ENCODE measurements around the gene SLC30A4.

Gene SLC30A4

GRCh38 chr15:45448066-45448915 is 74.3 kb downstream of the SLC30A4 start:
- H3K4me1 ChIP-seq (ENCODE audit: control insufficient read depth in 1 of 2, insufficient read depth in 1 of 2, low read depth in 1 of 2, low read length in 1 of 2), result peaks cover 0 to 7% of the 10 kb centered on the region in 2 experiments
- H3K4me3 ChIP-seq (ENCODE audit: low read depth in 1 of 2, low read length in 1 of 2), result no peak overlapping the region
- no peaks in the 10 kb centered on the region for H3K9me3 ChIP-seq
- peaks cover 3% of the 10 kb centered on the region for H3K27me3 ChIP-seq
- H3K36me3 ChIP-seq, result no peaks in the 10 kb centered on the region
- TF ChIP-seq, protein P1, sequence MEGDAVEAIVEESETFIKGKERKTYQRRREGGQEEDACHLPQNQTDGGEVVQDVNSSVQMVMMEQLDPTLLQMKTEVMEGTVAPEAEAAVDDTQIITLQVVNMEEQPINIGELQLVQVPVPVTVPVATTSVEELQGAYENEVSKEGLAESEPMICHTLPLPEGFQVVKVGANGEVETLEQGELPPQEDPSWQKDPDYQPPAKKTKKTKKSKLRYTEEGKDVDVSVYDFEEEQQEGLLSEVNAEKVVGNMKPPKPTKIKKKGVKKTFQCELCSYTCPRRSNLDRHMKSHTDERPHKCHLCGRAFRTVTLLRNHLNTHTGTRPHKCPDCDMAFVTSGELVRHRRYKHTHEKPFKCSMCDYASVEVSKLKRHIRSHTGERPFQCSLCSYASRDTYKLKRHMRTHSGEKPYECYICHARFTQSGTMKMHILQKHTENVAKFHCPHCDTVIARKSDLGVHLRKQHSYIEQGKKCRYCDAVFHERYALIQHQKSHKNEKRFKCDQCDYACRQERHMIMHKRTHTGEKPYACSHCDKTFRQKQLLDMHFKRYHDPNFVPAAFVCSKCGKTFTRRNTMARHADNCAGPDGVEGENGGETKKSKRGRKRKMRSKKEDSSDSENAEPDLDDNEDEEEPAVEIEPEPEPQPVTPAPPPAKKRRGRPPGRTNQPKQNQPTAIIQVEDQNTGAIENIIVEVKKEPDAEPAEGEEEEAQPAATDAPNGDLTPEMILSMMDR (IDR thresholded peaks at IDR 0.05), result no peak
- H3K27ac ChIP-seq, result peak overlapping the region; percentile 15

- H3K27me3 ChIP-seq, result peaks cover 3% of the 10 kb centered on the region
- TF ChIP-seq, protein P1 (IDR thresholded peaks at IDR 0.05), result no peak
- no peaks in the 10 kb centered on the region for H3K36me3 ChIP-seq
- no peaks in the 10 kb centered on the region for H3K9me3 ChIP-seq
- H3K4me3 ChIP-seq (ENCODE audit: low read depth in 1 of 2, low read length in 1 of 2), result no peak overlapping the region
- peaks cover 0 to 6% of the 10 kb centered on the region in 2 experiments for H3K4me1 ChIP-seq (ENCODE audit: control insufficient read depth in 1 of 2, insufficient read depth in 1 of 2, low read depth in 1 of 2, low read length in 1 of 2)
- H3K27ac ChIP-seq, result no peak overlapping the region
Observed at GRCh38 chr15:45443645-45444044, 78.9 kb downstream of the SLC30A4 start.

DNA sequence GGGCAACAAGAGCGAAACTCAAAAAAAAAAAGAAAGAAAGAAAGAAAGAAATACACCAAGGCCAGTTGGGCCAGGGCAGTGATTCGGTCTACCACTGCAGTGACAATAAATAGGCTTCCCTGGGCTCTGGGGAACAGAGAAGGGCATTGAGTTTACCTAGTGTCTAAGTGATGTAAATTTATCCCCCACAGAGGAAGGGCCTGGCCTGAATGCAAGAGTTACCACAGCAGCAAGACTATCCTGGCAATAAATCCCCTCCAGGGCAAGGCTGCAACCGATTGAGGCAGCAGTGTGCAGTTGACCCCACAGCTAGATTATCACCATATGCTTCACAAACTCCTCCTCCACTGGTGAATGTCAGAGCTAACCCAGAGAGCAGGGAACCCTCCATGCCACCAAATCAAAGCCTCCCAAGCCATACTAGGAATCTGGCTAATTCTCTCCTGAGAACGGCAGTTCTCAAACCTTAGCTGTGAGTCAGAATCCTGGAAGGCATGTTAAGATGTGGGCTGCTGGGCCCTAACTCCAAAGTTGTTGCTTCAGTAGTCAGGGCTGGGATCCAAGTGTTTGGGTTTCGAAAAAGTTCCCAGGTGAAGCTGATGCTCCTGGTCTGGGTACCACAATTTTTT is 79.9 kb downstream of the SLC30A4 start:
- H3K27me3 ChIP-seq, result peaks cover 3% of the 10 kb centered on the region
- no peak overlapping the region for H3K4me3 ChIP-seq (ENCODE audit: low read depth in 1 of 2, low read length in 1 of 2)
- no peaks in the 10 kb centered on the region for H3K4me1 ChIP-seq (ENCODE audit: control insufficient read depth in 1 of 2, insufficient read depth in 1 of 2, low read depth in 1 of 2, low read length in 1 of 2)
- TF ChIP-seq, protein P1 (IDR thresholded peaks at IDR 0.05), result no peak
- H3K36me3 ChIP-seq, result no peaks in the 10 kb centered on the region
- no peaks in the 10 kb centered on the region for H3K9me3 ChIP-seq
- H3K27ac ChIP-seq, result no peak overlapping the region

DNA sequence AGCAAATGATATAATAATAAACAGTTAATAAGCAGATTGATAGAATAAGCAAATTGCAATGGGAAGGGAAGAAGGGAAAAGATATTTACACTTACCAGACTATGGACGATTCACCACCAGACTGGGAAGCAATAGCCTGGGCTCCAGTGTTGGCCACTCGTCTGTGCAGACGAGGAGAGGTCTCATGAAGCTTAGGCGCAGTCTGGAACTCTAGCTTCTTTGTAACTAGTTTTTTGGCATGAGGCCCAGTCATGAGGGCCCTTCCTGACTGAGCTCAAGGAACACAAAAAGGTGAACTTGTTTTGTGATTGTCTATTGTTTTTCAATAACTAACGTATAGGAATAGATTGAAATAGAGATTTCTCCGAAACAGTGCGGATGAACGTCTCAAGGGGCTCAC is 80.9 kb downstream of the SLC30A4 start:
- H3K27me3 ChIP-seq, result peaks cover 3% of the 10 kb centered on the region
- no peaks in the 10 kb centered on the region for H3K4me1 ChIP-seq (ENCODE audit: control insufficient read depth in 1 of 2, insufficient read depth in 1 of 2, low read depth in 1 of 2, low read length in 1 of 2)
- H3K4me3 ChIP-seq (ENCODE audit: low read depth in 1 of 2, low read length in 1 of 2), result no peak overlapping the region
- no peaks in the 10 kb centered on the region for H3K9me3 ChIP-seq
- H3K36me3 ChIP-seq, result no peaks in the 10 kb centered on the region
- H3K27ac ChIP-seq, result no peak overlapping the region
- TF ChIP-seq, protein P1 (IDR thresholded peaks at IDR 0.05), result no peak

GRCh38 chr15:45441036-45441435 is 81.5 kb downstream of the SLC30A4 start:
- peaks cover 3% of the 10 kb centered on the region for H3K27me3 ChIP-seq
- no peak overlapping the region for H3K4me3 ChIP-seq (ENCODE audit: low read depth in 1 of 2, low read length in 1 of 2)
- H3K4me1 ChIP-seq (ENCODE audit: control insufficient read depth in 1 of 2, insufficient read depth in 1 of 2, low read depth in 1 of 2, low read length in 1 of 2), result no peaks in the 10 kb centered on the region
- no peaks in the 10 kb centered on the region for H3K9me3 ChIP-seq
- H3K36me3 ChIP-seq, result no peaks in the 10 kb centered on the region
- H3K27ac ChIP-seq, result no peak overlapping the region
- TF ChIP-seq, protein P1 (IDR thresholded peaks at IDR 0.05), result no peak
